NOMO-1 treated with DMSO at 0.1 percent for 48 hours (cell line): ENCODE measurements around the gene HOXD11.

Experiments used
- DNase-seq: peaks from one replicate; lab custom pipeline; 2025; ENCODE audit not compliant: unreplicated experiment; lab: John Stamatoyannopoulos, UW

Gene HOXD11

GRCh38 chr2:176081376-176081836 is 25.7 kb upstream of the HOXD11 start:
- no peak for DNase-seq

- no peak for DNase-seq
Observed at GRCh38 chr2:176081837-176082524, 25.1 kb upstream of the HOXD11 start.

DNA sequence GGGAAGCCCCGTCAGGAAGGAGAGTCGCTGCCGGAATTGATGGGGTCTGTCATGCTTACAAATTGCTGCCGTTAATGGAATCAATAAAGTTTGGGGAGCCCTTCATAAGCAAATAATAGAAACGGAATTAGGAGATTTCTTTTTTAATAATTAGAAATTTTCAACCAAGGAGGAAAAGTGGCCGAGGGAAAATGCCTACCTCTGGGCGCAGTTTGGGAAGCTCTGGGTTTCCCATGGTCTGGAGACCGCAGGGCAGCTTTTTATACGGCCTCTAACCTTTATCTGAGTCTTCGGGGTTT is 24.6 kb upstream of the HOXD11 start:
- no peak for DNase-seq

GRCh38 chr2:176082824-176083751 is 24.0 kb upstream of the HOXD11 start:
- no peak for DNase-seq

DNA sequence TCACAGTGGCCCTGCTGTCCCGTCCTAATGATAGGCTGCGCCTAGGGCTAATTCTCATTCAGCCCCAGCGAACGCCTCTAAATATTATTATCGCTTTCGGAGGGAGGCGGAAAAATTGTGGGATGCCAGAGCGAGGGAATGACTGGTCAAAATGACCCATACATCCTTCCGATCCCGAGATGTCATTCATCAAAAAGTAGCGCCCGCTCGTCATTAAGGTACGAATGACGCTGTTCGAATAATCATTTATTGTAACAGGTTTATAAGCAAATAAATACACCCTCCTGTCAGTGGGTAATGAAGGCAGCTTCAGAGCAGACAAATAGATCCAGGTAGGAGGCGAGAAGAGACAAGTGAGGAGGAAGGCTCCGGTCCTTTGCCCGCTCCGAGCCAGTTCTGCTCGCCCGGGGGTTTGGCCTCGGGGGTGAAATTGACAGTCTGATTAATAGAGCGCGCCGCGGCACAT is 23.3 kb upstream of the HOXD11 start, which contains the start of gene EVX2:
Gene EVX2 (minus strand): TSS at position 167 of the 466 bp plus-strand sequence. CDS start 186 bp downstream, outside the sequence.
- DNase-seq: no peak

DNA sequence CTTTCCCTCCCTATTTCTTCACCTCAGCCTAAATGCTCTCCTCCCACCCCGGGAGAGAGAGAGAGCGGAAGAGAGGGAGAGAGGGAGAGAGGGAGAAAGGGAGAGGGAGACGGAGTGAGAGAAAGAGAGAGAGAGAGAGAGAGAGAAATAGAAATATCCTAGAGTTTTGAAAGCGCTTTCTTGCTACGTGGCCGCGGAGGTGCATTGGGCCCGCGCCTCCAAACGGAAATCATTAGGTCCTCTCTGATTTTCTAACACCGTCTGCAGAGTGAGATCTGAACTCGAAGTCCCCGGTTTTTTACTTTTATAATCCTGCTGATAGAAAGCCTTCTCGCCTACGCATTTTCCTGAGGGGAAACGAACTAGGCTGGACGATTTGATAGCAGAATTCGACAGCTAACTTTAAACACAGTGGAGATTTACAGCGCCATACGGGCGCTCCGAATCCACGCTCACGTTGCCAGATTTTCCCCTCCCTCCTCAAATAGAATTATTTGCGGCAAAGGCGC is 22.4 kb upstream of the HOXD11 start:
- no peak for DNase-seq

- no peak for DNase-seq
Observed at GRCh38 chr2:176085120-176085788, 21.8 kb upstream of the HOXD11 start.

DNA sequence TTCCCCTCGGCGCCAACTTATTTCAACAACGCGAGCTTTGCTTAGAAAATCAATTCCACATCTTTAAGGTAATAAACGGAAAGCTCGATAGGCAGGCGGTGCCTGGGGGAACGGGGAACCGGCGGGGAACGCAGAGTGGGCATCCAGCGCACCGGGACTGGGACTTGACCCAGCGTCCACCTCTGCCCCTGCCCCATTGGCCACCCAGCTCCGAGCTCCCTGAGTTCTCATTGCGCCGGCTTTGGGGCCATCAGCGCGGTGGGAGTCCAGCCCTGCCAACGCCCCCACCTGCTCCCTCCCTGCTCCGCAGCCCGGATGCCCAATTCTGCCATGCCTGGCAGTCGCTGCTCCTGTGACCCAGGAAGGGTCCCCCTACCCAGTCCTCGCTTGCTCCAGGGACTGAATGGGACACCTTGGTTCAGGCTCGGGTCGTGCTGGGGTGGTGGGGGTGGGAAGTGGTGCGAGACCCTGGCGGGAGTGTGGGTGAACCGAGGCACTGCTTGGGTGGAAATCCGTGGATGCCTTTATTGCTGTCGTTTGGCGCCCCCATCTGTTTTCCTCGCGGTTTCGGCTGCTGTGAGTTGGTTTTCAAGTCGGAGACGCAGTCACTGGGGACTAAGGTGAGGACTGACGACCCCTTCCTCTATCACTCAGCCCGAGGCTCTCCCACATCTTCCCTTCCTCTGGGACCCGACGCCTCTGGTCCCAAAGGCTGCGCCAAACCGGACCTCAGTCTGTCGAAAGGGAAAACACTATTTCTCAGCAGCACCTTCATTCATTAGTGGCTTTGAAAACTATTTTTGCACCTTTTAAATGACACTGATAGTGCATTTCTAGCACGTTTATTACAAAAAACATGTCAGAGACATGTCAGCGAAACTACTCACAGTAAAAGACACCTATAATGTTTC is 21.0 kb upstream of the HOXD11 start:
- DNase-seq: no peak

DNA sequence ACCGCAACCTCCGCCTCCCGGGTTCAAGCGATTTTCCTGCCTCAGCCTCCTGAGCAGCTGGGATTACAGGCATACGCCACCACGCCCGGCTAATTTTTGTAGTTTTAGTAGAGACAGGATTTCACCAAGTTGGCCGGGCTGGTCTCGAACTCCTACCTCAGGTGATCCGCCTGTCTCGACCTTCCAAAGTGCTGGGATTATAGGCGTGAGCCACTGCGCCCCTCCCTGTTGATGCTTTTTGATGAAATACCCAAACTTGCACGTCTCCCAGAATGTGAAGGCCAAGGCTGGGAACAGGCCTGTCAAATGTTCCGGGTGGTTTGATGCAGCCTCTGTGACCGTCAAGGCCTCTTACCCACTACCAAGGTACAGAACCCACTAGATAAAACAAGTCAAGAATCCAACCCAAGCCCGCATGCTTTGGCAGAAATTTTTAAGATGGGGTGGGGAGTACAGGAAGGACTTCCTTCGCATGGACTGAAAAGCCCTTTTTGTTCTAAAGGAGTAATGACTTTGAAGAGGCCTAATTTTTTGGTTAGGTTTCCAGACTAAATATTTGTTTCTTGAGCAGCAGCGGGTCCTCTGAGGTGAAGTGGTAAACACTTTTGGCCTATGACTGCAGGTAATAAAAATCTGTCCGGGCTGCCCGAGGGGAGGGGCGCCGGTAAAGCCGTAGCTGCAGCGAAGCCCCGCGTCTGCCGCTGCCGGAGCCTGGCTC is 19.6 kb upstream of the HOXD11 start:
- DNase-seq: no peak

GRCh38 chr2:176088048-176088936 is 18.8 kb upstream of the HOXD11 start:
- DNase-seq: peak; percentile 27

GRCh38 chr2:176088937-176089842 is 17.9 kb upstream of the HOXD11 start:
- DNase-seq: no peak

DNA sequence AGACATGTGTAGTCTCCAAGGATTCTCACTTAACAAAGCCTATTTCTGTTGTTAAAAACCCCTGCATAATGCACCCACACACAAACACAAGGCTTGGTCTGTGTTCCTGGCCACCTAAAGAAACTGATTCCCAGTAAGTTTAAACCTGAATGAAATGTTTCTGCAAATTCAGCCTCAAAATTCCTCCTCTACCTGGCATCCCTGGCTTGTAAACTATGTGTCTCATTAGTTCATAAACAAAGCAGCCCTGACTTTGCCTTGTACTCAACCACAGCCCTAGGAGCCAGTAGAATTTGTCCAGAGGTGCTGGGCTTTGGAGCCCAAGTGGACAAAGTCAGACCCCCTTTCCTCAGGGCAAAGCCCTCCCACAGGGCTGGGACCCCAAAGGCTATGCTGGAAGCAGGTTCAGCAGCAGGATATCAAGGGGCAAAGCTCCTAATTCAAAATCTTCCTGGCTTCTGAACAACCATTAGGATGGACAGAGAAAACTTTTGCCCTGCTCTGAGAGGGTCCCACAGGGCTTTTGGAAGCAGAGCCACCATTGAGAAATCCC is 17.2 kb upstream of the HOXD11 start:
- DNase-seq: no peak

GRCh38 chr2:176090862-176091261 is 16.2 kb upstream of the HOXD11 start:
- no peak for DNase-seq

- peak; percentile 12 for DNase-seq
Observed at GRCh38 chr2:176091329-176092258, 15.5 kb upstream of the HOXD11 start.

GRCh38 chr2:176092270-176093144 is 14.6 kb upstream of the HOXD11 start, which contains the start of gene HOXD13:
Gene HOXD13 (plus strand): TSS chr2:176092721. CDS start chr2:176092891, 170 bp downstream.
- no peak for DNase-seq
